GM12878 (cell line): ENCODE results near the gene RAB3C.

Source experiments
- ATF3 ChIP-seq: IDR thresholded peaks from 2 replicates; pipeline ENCODE4 v1.6.1; 2011; ENCODE audit warnings: low read depth, mild to moderate bottlenecking, low read length, moderate library complexity, borderline replicate concordance; ENCODE audit errors: extremely low read depth
- BRCA1 ChIP-seq: IDR thresholded peaks from 2 replicates; pipeline ENCODE4 v1.6.1; 2011; ENCODE audit warnings: low read depth, low read length, improper control_type of control experiment
- CEBPB ChIP-seq, 2 experiments: fragments of 150-350 bp in 1 of 2; IDR thresholded peaks; 2 replicates each; pipeline ENCODE4 v1.6.1; 2012 to 2014; ENCODE audit warnings: low read depth in 2 of 2, low read length in 2 of 2, borderline replicate concordance in 1 of 2, inconsistent platforms in 1 of 2
- CHD1 ChIP-seq: IDR thresholded peaks from 2 replicates; pipeline ENCODE4 v1.6.1; 2012; ENCODE audit warnings: low read depth, low read length, improper control_type of control experiment
- CTCF ChIP-seq, 3 experiments: IDR thresholded peaks in 2 of 3; conservative IDR thresholded peaks in 1 of 3; 2 replicates each; pipeline ENCODE4 v1.5.1; 2011; ENCODE audit warnings: low read depth in 3 of 3, low read length in 3 of 3, mild to moderate bottlenecking in 3 of 3, control low read depth in 2 of 3, moderate library complexity in 2 of 3, inconsistent platforms in 1 of 3, mixed read lengths in 1 of 3; ENCODE audit not compliant: control insufficient read depth in 2 of 3, insufficient read depth in 1 of 3; ENCODE audit errors: extremely low read depth in 1 of 3
- EZH2 ChIP-seq: IDR thresholded peaks from 2 replicates; pipeline ENCODE4 v1.6.1; 2012; ENCODE audit warnings: low read depth, mild to moderate bottlenecking, control low read depth, inconsistent platforms, low read length, borderline replicate concordance; ENCODE audit not compliant: control insufficient read depth
- MXI1 ChIP-seq: fragments of 150-350 bp; IDR thresholded peaks from 2 replicates; pipeline ENCODE4 v1.6.1; 2011; ENCODE audit warnings: low read depth, mild to moderate bottlenecking, inconsistent platforms, low read length, improper control_type of control experiment
- NFYB ChIP-seq: IDR thresholded peaks from 2 replicates; pipeline ENCODE4 v1.6.1; 2011; ENCODE audit warnings: low read depth, mild to moderate bottlenecking, low read length, improper control_type of control experiment, moderate library complexity; ENCODE audit not compliant: insufficient read depth
- POLR2A ChIP-seq: IDR thresholded peaks from 2 replicates; pipeline ENCODE4 v1.6.1; 2011; ENCODE audit warnings: low read depth, mild to moderate bottlenecking, low read length
- POLR2AphosphoS5 ChIP-seq: IDR thresholded peaks from 2 replicates; pipeline ENCODE4 v1.6.1; 2011; ENCODE audit warnings: mild to moderate bottlenecking, low read length, inconsistent platforms
- RAD21 ChIP-seq: IDR thresholded peaks from 2 replicates; pipeline ENCODE4 v1.6.1; 2011; ENCODE audit warnings: mild to moderate bottlenecking, low read depth, low read length, moderate library complexity; ENCODE audit not compliant: insufficient read depth
- TF ChIP-seq, protein P1 (sequence below): fragments of 450-650 bp; IDR thresholded peaks from 2 replicates; pipeline ENCODE4 v1.6.1; 2017; ENCODE audit warnings: low read depth, mild to moderate bottlenecking, moderate library complexity

DNA sequence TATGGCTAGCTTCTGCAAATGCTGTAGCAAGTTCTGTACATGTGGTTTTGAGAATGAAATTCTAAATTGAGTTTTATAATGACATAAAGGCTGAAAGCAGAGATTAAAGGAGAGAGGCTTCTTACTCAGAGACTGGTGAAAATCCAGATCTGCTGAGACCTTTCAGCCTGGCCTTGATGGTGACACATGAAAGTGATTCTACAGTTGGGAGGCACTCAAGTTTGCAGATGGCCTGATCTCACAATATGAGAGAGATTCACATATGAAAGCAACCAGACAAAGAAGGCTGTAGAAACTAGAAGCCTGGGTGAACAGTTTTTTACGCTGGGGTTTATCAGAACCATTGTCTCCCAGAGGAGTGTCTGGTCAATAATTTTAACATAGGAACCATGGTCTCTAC is 49.0 kb downstream of the RAB3C start:
- TF ChIP-seq POLR2A (no peak), BRCA1 (no peak), CHD1 (no peak), CTCF (IDR thresholded peaks at IDR 0.05 in 2 of 3, conservative IDR thresholded peaks at IDR 0.05 in 1 of 3; ENCODE audit: control insufficient read depth in 2 of 3, extremely low read depth in 1 of 3, insufficient read depth in 1 of 3, low read depth in 3 of 3, low read length in 3 of 3) (no peak), MXI1 (no peak), EZH2 (no peak), ATF3 (no peak), RAD21 (no peak), POLR2AphosphoS5 (no peak), CEBPB (IDR thresholded peaks at IDR 0.05; ENCODE audit: borderline replicate concordance in 1 of 2, low read depth in 2 of 2, low read length in 2 of 2) (no peak), NFYB (no peak)
- TF ChIP-seq, protein P1, sequence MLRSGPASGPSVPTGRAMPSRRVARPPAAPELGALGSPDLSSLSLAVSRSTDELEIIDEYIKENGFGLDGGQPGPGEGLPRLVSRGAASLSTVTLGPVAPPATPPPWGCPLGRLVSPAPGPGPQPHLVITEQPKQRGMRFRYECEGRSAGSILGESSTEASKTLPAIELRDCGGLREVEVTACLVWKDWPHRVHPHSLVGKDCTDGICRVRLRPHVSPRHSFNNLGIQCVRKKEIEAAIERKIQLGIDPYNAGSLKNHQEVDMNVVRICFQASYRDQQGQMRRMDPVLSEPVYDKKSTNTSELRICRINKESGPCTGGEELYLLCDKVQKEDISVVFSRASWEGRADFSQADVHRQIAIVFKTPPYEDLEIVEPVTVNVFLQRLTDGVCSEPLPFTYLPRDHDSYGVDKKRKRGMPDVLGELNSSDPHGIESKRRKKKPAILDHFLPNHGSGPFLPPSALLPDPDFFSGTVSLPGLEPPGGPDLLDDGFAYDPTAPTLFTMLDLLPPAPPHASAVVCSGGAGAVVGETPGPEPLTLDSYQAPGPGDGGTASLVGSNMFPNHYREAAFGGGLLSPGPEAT = no peak
